Neutrophil (primary cell): Measurements from ENCODE around the gene TGFBRAP1.

Experiments used
- H3K27ac ChIP-seq: fragments of 200-600 bp; sonication (generic); 2 replicates; pipeline ENCODE4 v1.5.1; 2016; ENCODE audit warnings: mild to moderate bottlenecking, moderate library complexity
- H3K27me3 ChIP-seq: fragments of 200-600 bp; sonication (generic); 2 replicates; pipeline ENCODE4 v1.6.0; 2016; ENCODE audit warnings: mild to moderate bottlenecking
- H3K36me3 ChIP-seq: fragments of 200-600 bp; sonication (generic); 2 replicates; pipeline ENCODE4 v1.5.1; 2017
- H3K4me1 ChIP-seq, 2 experiments: fragments of 200-600 bp in 1 of 2; sonication (generic) in 1 of 2; 1 replicate in 1 of 2; 2 replicates in 1 of 2; pipeline versions ENCODE4 v1.5.1 to v1.6.1; 2013 to 2016; ENCODE audit warnings: low read depth in 1 of 2, low read length in 1 of 2, mild to moderate bottlenecking in 1 of 2, moderate library complexity in 1 of 2; ENCODE audit not compliant: control insufficient read depth in 1 of 2, insufficient read depth in 1 of 2
- H3K4me3 ChIP-seq, 2 experiments: fragments of 200-600 bp in 1 of 2; sonication (generic) in 1 of 2; 1 replicate in 1 of 2; 2 replicates in 1 of 2; pipeline ENCODE4 v1.5.1; 2013 to 2016; ENCODE audit warnings: low read depth in 1 of 2, low read length in 1 of 2, mild to moderate bottlenecking in 1 of 2, moderate library complexity in 1 of 2
- H3K9me3 ChIP-seq: fragments of 200-600 bp; sonication (generic); 2 replicates; pipeline ENCODE4 v1.5.1; 2016
- TF ChIP-seq, protein P1 (sequence below): fragments of 200-600 bp; sonication (generic); IDR thresholded peaks from 2 replicates; pipeline ENCODE4 v1.5.1; 2016; ENCODE audit warnings: antibody characterized with exemption

Gene TGFBRAP1

GRCh38 chr2:105309147-105309545 is 20.4 kb downstream of the TGFBRAP1 start:
- Histone ChIP-seq H3K9me3 (no peaks in the 10 kb centered on the region), H3K27ac (peak overlapping the region; percentile 67), H3K4me1 (peaks cover 12 to 27% of the 10 kb centered on the region in 2 experiments), H3K36me3 (peaks cover 24% of the 10 kb centered on the region), H3K4me3 (no peak overlapping the region), H3K27me3 (no peaks in the 10 kb centered on the region)
- TF ChIP-seq, protein P1, sequence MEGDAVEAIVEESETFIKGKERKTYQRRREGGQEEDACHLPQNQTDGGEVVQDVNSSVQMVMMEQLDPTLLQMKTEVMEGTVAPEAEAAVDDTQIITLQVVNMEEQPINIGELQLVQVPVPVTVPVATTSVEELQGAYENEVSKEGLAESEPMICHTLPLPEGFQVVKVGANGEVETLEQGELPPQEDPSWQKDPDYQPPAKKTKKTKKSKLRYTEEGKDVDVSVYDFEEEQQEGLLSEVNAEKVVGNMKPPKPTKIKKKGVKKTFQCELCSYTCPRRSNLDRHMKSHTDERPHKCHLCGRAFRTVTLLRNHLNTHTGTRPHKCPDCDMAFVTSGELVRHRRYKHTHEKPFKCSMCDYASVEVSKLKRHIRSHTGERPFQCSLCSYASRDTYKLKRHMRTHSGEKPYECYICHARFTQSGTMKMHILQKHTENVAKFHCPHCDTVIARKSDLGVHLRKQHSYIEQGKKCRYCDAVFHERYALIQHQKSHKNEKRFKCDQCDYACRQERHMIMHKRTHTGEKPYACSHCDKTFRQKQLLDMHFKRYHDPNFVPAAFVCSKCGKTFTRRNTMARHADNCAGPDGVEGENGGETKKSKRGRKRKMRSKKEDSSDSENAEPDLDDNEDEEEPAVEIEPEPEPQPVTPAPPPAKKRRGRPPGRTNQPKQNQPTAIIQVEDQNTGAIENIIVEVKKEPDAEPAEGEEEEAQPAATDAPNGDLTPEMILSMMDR = no peak

- H3K27ac ChIP-seq = peak overlapping the region; percentile 67
- no peaks in the 10 kb centered on the region for H3K9me3 ChIP-seq
- H3K27me3 ChIP-seq = no peaks in the 10 kb centered on the region
- no peak overlapping the region for H3K4me3 ChIP-seq
- TF ChIP-seq, protein P1 = no peak
- H3K4me1 ChIP-seq = peaks cover 8 to 23% of the 10 kb centered on the region in 2 experiments
- peaks cover 24% of the 10 kb centered on the region for H3K36me3 ChIP-seq
Measured at GRCh38 chr2:105308382-105309146, 21.0 kb downstream of the TGFBRAP1 start.

DNA sequence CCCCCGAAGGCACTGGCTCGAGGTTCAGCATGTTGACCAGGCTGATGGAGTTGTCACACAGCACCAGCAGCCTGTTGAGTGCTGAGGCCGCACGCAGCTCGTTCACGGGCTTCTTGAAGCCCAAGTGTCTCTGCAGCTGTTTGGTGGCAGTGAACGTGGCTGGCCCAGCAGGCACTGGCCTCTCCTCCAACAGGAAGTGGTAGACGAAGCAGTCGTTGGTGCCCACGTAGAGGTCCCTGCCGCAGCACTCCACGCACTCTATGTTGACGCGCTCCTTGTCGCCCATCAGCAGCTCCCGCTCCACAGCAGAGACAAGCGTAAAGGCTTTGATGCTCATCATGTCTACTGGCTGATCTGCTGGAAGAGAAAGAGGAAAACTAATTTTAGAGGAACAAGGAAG is 21.6 kb downstream of the TGFBRAP1 start:
- Histone ChIP-seq H3K4me3 (no peak overlapping the region), H3K36me3 (peaks cover 24% of the 10 kb centered on the region), H3K4me1 (peaks cover 8 to 18% of the 10 kb centered on the region in 2 experiments), H3K27me3 (no peaks in the 10 kb centered on the region), H3K9me3 (no peaks in the 10 kb centered on the region), H3K27ac (no peak overlapping the region)
- TF ChIP-seq, protein P1 = no peak

- H3K27ac ChIP-seq = no peak overlapping the region
- H3K27me3 ChIP-seq = no peaks in the 10 kb centered on the region
- TF ChIP-seq, protein P1 = no peak
- H3K4me1 ChIP-seq = peaks cover 8 to 14% of the 10 kb centered on the region in 2 experiments
- H3K9me3 ChIP-seq = no peaks in the 10 kb centered on the region
- H3K36me3 ChIP-seq = peaks cover 24% of the 10 kb centered on the region
- no peak overlapping the region for H3K4me3 ChIP-seq
Measured at GRCh38 chr2:105307550-105307949, 22.0 kb downstream of the TGFBRAP1 start.

DNA sequence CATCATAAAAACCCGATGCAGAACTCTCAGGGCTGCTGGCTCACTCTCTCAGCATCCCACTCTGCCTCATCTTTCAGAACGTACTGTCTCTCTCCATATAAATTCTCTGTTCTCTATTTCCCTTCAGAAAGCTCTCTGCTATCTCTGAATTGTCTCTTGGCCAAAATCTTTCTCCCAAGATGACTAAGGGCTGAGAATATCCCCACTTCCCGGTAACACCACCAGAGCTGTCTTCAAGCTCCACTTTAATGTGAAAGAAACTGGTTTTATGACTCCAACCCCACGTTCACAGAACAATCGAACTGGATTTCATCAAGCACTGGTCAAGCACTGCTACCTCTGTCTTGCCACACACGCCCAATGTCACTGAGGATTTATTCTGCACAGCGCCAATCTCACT is 22.4 kb downstream of the TGFBRAP1 start:
- peaks cover 8 to 13% of the 10 kb centered on the region in 2 experiments for H3K4me1 ChIP-seq
- TF ChIP-seq, protein P1 = no peak
- H3K27me3 ChIP-seq = no peaks in the 10 kb centered on the region
- H3K36me3 ChIP-seq = peaks cover 24% of the 10 kb centered on the region
- no peak overlapping the region for H3K27ac ChIP-seq
- H3K9me3 ChIP-seq = no peaks in the 10 kb centered on the region
- H3K4me3 ChIP-seq = no peak overlapping the region
